Activated naive CD4-positive, alpha-beta T cell (primary cell): ENCODE results near the gene ATP6V0B.

Source experiments
- DNase-seq, 4 experiments: peaks; one replicate each; lab custom pipeline; 2025; lab: John Stamatoyannopoulos, UW

Gene ATP6V0B

DNA sequence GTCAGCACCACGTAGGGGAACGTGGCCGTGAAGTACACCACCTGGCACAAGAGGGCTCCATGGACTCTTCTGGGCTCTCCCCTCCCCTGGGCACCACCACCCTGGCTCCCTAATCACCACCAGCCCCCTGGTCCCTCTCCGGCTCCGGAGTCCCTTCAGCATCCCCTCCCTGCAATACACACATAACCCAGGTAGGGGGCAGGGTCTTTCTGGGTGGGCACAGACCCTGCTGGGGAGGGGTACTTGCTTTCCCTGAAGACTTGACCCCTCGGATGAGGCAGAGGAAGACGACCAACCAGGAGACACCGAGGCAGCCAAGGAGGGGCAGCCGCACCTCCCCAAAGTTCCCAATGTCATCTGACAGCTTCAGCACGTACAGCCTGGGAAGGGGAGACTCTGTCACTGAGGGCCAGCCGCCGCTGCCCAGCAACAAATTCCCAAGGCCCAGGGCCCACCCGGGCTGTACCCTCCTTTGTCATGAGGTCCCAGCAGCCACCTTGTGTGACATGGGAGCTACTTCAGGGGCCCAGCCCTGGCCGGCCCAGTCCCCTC lies 27.9 kb downstream of the ATP6V0B start:
- DNase-seq: no peak

DNA sequence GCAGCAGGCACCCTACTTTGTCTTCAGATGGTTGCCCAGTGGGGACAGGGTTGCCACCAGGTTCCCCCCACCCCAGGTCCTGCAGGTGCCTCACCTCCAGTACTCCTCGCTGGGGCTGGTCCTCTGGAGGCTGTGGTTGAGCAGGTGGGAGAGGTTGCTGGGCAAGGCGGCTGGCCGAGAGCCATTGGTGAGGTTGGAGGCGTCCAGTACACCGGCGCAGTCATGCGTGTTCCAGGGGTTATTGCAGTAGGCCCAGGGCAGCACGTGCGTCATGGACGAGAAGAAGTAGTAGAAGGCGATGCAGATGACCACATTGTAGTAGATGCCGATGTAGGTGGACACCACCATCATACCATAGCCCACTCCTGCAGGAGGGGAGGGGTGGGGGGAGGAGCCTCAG lies 33.5 kb downstream of the ATP6V0B start:
- no peak for DNase-seq

DNA sequence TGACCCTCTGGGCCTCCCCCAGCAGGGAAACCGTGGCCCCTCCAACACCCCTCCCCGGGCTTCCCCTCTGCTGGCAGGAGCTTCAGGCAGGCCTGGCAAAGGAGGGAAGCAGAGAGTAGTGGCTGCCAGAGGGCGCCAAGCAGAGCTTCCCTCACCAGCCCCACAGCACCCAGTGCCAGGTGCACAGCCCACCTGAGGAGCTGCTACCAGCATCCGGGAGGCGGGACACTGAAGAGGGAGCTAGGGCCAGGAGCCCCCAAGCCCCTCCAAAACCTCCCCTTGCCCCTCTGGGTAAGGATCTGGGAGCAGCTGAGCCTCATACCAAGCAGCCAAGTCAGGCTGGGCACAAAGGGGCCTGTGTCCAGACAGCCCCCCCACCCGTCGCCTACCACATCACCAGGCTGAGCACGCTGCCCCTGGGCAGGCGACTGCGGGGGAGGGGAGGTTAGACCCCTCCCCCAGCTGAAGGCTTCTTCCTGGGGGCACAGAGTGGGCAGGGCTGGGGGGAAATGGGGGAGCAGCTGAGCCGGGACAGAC lies 36.2 kb downstream of the ATP6V0B start:
- no peak for DNase-seq

DNA sequence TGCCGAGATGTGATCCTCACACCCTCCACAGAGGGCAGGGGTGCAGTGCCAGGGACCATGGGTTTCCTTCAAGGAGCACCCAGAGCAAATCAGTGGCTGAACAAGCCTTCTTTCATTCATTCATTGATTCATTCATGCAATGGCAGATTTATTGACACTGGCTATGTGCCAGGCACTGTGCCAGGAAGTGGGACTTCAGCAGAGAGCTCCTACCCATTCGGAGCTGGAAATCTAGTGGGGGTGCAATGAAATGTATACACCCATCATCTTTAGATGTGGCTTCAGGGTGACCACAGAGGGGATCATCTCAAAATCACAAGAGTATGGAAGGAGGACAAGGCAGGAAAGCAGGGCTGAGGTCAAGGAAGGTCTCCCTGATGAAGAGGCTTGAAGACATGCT lies 37.6 kb downstream of the ATP6V0B start:
- DNase-seq: no peak

DNA sequence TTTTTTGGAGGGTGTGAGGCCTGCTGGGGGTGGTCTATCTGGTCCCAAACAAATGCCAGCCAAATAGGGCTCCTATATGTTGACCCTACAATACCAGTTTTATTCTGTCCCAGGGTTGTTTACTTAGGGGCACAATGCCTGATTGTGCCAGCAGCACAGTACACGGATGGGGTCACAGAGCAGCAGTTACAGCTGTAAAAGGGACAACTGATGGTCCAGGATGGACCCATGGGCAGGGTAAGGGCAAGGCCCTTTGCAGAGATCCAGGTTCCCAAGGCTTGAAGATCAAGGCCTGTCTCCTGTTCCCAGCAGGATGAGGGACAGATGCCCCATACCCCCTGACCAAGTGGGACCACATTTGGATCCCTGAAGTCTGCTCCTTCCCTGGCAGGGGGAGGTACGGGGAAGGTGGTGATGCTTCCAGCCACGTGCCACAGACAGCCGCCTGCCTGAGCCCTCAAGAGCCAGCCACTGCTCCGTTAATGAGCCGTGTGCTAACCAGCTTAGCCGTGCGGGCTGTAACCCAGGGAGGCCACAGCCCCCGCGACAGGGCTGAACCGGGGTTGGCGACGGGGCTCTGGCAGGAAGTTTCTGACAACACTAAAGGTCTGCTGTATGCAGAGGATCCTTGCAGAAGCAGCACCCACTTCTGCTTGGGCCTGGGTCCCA lies 38.3 kb downstream of the ATP6V0B start:
- DNase-seq: no peak

DNA sequence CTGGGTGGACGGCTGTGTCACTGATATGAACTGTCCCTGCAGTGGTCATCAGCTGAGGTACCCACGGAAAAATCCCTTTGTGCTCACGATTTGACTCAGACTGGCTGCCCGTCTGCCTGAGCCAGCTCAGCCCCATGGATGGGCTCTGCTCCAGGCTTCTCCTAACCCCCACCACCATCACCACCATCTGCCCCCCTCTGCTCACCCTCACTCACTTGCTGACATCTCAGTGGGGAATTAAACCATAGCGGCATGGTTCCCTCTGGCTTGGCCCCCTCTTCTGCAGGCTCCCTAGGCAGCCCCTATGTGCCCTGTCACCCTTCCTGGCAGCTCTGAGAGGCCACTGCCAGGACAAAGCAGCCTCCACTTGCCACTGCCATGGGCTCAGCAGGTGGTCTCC lies 39.2 kb downstream of the ATP6V0B start:
- no peak for DNase-seq

DNA sequence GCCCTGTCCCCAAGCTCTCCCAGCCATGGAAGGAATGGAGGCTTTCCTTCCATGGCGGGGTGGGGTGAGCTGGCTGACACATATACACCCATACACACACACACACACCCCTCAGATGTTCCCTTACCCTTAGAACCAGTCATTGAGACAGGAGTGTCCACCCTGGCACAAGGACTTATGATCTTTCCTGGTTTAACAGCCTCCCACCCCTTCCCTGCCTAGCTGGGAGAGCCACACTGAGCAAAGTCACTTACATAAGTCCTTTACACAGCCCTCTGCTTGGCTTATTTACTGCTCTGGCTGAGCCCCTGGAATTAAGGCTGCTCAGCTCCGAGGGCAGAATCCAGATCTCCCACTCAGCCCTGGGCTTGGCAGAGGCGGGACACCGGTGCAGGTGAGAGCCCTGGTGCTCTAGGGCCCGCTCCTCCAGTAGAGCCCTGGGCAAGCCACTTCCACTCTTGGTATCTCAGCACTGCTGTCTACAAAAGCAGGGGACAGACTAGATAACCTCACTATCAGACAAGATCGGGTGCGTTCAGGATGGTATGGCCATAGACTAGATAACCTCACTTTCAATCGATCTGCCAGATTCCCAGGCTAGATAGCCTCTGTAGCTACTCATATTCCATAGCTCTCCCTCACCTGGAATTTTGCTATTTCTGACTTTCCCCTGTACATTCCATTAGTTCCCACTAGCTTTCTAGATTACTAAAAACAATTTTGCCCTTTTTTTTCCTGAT lies 39.8 kb downstream of the ATP6V0B start:
- no peak for DNase-seq

DNA sequence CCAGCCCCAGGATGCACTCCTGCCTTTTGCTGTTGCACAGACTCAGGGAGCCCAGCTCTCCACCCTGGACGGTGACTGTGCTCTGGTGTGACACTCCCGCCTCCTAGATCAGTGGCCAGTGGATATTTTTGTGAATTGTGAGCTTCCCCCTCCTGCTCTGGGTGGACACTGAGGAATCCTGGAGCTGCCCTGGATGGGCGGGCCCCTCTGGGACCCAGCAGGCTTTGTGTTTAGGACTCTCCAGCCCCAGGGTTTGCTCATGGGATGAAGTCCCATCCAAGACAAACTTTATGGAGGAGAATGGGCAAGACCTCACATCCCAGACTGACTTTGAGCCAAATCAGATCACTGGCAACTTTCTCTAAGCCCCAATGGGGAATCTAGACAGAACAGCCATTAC lies 40.4 kb downstream of the ATP6V0B start:
- DNase-seq: no peak

DNA sequence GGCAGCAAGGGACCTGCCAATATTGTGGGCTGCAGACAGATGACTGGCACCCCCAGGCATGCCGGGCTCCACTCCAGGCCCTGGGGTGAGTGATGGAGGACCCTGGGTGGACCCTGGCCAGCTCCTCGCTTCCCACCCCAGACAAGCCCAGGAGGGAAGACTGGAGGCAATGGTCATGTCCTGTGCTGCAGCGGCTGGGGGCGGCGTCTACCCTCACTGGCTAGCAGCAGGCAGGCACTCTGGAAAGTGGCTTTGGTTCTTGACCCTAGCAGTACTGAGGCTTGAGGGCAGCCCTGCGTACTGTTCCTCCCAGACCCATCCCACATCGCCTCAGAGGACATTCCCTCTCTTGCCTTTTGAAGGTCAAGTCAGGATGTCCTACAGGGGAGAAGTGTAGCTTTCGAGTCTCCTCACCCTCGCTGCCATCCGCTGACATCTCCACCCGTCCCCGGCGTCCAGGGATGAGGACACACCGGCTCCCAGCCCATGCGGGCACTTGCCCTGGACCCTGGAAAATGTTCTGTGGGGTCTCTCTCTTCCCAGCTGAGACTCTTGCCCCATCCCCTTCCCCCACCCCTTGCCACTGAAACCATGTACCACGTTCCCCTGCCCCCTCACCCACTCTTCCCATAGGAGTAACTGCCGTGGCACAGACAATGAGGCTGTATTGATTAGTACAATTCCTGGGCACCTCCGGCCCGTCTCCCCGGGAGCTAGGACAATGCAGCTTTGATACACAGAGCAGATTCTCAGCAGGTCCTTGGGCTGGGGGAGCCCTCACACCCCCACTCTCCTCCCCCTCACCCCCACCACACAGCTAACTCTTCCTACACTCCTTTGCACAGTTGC lies 41.5 kb downstream of the ATP6V0B start:
- DNase-seq: no peak

DNA sequence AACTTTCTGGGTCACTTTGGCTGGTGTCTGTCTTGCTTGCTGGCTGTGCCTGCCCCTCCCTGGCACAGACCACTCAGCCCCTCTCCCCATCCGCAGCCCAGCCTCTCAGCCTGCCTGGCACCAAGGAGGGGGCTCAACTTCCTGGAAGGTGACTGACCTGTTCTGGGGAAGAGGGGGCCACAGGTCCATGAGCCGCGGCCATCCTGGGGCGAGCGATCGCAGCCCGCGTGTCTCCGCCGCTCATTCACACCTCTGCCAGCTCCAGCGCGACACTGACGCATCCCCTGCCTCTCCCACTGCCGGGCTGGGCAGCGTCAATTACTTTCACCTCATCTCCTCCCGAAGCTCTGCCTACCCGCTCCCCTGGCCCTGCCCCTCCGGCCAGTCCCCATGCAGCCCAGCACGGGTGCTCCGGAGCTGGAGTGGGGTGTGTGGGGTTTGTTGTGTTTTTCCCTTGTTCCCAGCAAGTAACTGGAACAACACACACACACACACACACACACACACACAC lies 42.2 kb downstream of the ATP6V0B start:
- DNase-seq: no peak

DNA sequence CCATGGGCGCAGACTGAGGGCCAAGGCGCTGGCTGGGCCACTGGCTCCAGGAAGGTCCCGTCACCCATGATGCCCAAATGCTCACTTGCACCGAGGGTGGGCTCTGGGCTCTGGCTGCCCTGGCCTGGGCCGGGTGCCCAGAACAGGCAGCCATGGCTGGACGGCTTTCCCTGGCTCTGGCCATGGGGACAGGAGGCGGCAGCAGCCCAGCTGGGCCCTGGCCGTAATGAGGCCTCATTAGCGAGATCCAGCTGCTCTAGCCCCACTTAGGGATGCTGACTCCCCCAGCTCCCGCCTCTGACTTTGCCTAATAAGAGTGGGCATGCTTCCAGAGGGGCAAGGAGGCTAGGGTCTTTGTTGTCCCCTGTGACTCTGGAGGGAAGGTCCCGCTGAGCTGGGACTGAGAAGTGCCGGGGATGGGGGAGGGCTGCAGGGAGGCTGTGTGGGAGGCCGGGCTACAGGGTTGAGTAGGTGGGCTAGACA lies 44.7 kb downstream of the ATP6V0B start:
- no peak for DNase-seq

DNA sequence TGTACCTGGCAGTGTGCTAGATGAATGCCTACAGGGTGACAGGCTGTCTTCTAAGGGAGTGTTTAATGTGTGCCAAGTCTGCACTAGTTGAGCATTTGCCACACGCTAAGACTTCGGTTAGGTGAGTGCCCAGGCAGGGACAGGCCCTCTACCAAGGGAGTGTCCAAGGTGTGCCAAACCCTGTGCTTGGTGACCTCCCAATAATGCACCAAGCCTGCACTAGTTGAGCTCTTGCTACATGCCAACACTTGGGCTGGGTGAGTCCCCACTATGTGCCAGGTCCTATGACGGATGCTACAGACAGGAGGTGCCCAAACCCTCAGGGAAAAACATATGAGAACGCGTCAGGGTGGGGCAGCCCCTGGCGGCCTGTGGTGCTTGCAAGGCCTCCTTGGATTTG lies 45.7 kb downstream of the ATP6V0B start:
- DNase-seq: no peak

DNA sequence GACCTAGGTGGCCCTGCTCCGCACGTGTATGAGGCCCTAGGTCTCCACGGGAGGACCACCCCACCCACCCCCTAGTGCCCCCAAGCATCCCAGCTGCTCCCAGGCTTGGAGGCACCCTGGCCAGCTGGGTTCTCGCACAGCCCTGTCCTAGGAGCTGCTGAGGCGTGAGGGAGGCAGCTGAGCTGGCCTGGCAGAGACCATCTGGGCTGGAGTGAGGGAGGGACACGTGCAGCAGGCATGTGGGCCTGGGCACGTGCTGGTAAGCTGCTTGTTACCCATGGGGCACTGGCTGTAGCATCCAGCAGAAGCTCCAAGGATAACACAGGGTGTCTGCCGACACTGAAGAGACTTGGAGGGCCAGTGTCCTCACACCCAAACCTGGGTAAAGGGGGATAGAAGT lies 46.4 kb downstream of the ATP6V0B start:
- DNase-seq: no peak

DNA sequence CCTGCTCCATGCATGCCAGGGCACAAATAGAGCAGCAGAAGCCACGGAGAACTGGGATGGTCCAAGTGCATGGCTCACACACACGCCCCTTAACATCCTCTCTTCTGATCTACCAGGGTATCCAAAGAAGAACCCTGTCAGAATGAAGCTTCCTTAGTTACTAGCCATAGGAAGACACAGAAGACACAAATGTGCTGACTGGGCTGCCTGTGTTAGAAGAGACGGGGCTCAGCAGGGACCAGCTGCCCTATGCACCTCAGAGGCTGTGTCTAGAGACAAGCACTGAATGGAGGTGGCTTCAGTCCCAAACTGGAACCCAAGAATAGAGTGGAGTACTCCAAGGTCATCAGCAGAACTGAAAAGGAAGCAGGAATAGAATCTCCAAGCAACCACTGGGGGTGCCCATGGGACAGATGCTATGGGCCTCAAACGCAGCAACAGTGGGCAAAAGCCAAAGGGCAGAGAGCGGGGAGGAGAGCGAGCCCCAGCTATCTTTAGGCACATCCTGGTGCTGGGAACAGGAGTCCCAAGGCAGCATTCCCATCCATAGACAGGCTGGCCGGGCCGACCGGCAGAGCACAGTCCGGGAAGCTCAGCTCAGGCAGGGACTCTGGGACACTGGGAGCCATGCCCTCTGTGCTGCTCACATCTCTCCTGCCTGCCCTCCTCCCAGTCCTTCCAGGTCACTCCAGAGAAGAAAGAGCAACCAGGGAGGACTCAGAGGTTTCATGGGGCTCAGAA lies 47.0 kb downstream of the ATP6V0B start:
- DNase-seq: no peak

DNA sequence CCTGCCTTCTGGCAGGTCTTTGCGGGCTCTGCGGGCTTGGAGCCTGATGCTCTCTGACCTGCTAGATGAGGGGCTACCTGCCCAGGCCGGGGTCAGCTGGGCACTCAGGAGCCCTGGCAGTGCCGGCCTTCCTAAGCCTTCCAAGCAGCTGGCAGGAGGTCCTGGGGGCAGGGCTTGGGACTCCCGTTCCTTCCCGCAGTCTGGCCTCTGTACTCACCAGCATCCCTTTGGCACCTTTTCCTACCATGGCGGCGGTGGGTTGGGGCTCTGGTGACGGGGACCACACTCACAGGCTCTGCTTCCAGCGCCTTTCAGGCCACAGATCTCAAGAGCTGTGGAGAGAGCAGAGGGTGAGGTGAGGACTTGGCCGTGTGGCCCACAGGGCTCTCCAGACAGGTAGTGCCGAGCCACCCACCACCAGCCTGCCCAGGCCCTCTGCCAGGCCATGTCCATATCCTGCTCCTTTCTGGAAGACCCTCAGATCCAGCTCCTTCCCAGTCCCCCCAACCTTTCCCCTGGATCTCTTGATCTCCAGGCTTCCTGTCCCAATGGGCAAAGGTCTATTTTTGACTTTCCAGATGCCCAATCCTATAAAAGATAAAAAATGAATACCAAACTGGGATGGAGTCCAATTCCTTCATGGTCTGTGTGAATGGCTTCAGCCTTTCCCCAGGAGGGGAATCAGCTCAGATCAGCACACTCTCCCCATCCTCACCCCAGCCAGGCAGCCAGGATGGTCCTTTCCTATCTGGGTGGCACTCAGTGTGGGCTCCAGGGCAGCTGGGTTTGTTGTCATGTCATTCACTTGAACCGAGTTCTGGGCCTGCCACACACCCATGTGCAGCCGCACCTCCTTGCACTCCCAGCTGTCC lies 49.5 kb downstream of the ATP6V0B start:
- no peak for DNase-seq

DNA sequence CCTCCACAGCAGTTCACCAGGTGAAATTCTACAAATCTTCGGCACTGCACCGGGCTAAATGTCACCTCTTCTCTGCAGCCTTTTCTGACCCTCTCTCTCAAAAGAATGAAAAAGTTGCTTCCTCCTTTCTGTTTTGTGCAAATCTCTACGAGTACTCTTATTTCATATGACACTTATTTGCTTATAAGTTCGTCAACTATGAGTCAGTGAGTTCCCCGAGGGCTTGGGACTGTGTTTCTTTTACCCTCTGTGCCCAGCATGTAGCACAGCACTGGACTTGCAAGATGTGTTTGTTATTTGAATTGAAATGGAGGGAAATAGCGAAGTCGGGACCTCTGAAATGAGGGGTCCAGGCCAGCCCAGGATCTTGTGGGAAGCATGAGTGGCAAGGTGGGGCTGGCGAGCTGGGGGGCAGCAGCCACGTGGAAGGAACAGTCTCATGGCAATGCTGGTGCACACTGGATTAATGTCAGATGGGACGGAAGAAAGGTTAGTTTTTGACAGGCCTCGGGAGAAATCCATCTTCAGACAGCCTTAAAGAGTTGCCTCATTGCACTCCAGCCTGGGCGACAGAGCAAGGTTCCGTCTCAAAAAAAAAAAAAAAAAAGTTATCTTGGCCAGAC lies 50.3 kb downstream of the ATP6V0B start:
- DNase-seq: no peak

DNA sequence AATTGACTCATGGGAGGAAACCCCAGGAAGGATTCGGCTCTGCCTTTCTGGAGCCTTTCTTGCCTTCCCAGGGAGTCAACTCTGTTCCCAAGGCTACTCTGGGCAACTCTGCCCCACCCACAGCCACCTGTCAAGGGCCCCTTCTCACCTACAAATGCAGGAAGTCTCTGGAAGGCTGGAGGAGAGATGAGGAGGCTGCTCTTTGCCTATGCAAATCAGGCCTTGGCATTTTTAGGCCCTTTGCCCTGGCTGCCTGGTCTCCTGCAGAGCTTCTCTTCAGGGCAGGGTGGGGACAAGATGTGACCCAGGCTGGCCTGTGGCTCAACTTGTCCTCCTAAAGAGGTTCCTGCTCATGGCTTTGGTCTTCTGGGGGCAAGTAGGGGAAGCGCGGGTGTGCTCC lies 51.1 kb downstream of the ATP6V0B start:
- no peak for DNase-seq

DNA sequence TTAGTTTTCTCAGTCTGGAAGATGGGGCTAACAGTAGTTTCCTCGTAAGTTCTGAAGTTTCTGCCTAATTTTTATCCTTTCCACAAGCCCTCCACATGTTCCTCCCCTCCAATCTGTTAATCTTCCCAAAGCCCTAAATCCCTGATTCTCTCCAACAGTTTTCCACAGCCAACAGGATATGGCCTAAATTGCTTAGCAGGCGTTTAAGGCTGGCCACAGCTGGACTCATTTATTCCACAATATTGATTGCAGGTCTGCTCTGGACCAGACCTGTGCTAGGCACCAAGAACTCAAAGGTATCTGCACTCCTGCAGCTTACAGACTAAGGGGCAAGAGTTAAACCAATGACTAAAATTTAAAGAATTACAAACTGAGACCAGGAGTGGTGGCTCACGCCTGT lies 52.6 kb downstream of the ATP6V0B start:
- DNase-seq: no peak
